ENCODE results near the gene CHRNE.

DNA sequence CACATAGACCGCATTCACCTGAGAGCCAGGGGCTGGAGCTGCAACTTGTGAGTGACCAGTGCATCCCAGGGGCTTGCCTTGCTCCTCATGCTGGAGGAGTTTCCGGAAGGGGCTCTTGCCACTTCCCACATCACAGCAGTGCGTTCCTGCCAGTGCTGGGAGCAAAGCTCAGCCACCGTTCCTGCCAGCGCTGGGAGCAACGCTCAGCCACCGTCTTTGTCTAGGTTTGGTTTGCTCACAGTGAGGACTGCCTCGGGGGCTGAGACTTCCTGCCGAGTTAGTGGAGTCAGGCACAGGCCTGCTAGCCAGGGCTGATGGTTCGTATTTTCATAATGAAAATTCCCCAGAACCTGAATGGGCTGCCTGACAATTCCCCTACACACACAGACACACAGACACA, 5.4 kb upstream of the CHRNE start:
- no peak for TF ChIP-seq POLR2A (IDR thresholded peaks at IDR 0.05; ENCODE audit: low read depth)
- TF ChIP-seq, protein P1, sequence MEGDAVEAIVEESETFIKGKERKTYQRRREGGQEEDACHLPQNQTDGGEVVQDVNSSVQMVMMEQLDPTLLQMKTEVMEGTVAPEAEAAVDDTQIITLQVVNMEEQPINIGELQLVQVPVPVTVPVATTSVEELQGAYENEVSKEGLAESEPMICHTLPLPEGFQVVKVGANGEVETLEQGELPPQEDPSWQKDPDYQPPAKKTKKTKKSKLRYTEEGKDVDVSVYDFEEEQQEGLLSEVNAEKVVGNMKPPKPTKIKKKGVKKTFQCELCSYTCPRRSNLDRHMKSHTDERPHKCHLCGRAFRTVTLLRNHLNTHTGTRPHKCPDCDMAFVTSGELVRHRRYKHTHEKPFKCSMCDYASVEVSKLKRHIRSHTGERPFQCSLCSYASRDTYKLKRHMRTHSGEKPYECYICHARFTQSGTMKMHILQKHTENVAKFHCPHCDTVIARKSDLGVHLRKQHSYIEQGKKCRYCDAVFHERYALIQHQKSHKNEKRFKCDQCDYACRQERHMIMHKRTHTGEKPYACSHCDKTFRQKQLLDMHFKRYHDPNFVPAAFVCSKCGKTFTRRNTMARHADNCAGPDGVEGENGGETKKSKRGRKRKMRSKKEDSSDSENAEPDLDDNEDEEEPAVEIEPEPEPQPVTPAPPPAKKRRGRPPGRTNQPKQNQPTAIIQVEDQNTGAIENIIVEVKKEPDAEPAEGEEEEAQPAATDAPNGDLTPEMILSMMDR (IDR thresholded peaks at IDR 0.05), result no peak
- TF ChIP-seq EP300 (IDR thresholded peaks at IDR 0.05), result no peak
- no peak for TF ChIP-seq POLR2AphosphoS5 (IDR thresholded peaks at IDR 0.05)

Measured in esophagus muscularis mucosa (tissue), 4 donors.